ENCODE results near the gene PIEZO2.

The PIEZO2 gene

DNA sequence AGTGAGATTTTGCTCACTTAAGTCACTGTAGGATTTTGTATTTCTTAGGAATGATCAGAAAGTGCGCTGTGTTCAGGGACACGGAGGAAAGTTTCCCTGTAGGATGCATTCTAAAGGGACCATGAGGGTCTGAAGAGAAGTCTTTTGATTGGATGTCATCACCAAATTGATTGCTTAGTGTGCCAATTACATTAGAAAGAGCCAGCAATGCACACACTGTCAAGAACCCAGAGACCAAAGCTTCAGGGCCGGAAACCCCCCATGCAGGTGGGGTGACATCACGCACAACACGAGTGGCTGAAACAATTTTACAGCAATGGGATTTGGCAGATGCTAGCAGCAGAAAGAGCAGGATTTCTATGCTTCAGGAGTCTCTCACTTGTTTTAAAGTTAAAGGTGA is 381.1 kb downstream of the PIEZO2 start:
- Mint-ChIP-seq H3K27ac (no peak overlapping the region), H3K4me3 (no peak overlapping the region), H3K4me1 (ENCODE audit: low read depth) (no peaks in the 10 kb centered on the region), H3K27me3 (ENCODE audit: low read depth) (peaks cover 4% of the 10 kb centered on the region), H3K9me3 (no peaks in the 10 kb centered on the region), H3K36me3 (ENCODE audit: low read depth) (no peaks in the 10 kb centered on the region)

DNA sequence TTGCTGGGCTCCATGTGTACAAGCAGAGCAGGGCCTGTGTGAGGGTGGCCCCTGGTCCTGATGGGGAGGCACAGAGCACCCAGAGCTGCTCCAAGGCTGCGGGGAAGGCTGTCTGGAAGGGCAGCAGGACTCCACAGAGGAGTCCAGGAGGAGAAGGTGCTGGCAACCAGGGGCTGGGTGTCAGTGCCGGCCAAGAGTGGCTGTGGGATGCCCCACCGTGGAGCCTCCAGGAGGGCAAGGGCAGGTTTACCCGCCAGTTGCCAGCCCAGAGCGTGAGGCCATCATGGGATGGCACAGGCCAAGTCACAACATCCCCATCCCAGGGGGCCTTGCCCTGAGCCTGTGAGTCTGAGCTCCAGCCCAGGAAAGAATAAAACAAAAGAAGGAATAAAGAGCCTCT is 381.7 kb downstream of the PIEZO2 start:
- Mint-ChIP-seq H3K9me3 (no peaks in the 10 kb centered on the region), H3K27ac (no peak overlapping the region), H3K36me3 (ENCODE audit: low read depth) (no peaks in the 10 kb centered on the region), H3K4me3 (no peak overlapping the region), H3K4me1 (ENCODE audit: low read depth) (no peaks in the 10 kb centered on the region), H3K27me3 (ENCODE audit: low read depth) (peaks cover 4% of the 10 kb centered on the region)

DNA sequence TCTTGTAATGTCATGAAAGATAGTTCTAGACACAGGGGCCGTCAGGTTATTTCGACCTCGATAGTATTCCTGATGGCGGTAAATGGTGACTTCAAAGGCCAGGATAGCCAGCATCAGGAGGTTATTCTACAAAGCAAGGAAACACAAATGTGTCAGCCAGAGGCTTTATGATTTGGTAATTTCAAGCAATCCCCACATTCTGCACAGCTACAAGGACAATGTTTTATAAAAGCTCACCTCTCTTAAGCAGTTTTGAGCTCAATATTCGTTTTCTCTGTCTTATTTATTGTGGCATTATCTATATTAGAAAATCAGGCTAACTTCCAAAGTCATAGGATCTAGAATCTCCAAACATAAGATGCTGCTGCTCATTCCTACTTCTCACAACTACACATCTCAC is 388.4 kb downstream of the PIEZO2 start:
- Mint-ChIP-seq H3K27ac (no peak overlapping the region), H3K27me3 (ENCODE audit: low read depth) (no peaks in the 10 kb centered on the region), H3K9me3 (no peaks in the 10 kb centered on the region), H3K36me3 (ENCODE audit: low read depth) (no peaks in the 10 kb centered on the region), H3K4me1 (ENCODE audit: low read depth) (no peaks in the 10 kb centered on the region), H3K4me3 (no peak overlapping the region)

DNA sequence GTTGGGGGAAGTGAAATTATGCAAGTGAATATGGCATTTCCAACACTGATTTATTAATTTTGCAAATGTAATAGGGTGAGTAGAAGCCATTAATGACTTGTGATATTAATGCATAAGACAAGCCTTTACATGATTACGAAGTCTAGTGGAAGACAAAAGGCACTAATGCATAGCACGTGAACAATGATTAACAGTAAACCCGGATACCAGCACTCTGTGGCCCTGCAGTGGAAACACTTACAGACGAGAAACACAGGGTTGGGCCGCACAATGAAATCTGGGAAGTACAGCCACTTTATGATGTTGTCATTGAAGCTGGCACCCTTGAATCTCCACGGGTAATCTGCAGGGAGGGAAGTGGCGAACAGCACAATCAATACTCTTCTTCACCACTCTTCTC is 390.1 kb downstream of the PIEZO2 start:
- no peaks in the 10 kb centered on the region for H3K9me3 Mint-ChIP-seq
- H3K27ac Mint-ChIP-seq = no peak overlapping the region
- H3K4me3 Mint-ChIP-seq = no peak overlapping the region
- no peaks in the 10 kb centered on the region for H3K27me3 Mint-ChIP-seq (ENCODE audit: low read depth)
- H3K4me1 Mint-ChIP-seq (ENCODE audit: low read depth) = no peaks in the 10 kb centered on the region
- H3K36me3 Mint-ChIP-seq (ENCODE audit: low read depth) = no peaks in the 10 kb centered on the region

DNA sequence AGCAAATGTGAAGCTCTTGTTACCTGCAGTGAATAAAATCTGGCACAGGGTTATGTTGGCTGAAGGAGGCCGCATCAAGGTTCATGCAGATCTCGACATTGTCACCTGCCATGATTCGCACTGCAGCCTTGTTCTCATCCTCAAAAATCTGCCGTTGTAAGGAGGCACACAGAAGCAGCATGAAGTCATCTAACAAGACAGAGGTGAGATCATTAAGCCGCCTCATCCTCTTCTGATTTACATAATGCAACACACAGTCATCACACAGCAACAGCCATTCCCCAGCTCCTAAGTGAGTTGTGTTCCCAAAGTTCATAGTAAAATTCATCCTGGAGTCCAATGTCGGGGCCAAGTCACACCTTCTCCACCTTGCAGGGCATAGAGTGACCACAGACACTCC is 391.4 kb downstream of the PIEZO2 start:
- no peaks in the 10 kb centered on the region for H3K27me3 Mint-ChIP-seq (ENCODE audit: low read depth)
- H3K36me3 Mint-ChIP-seq (ENCODE audit: low read depth) = no peaks in the 10 kb centered on the region
- no peak overlapping the region for H3K27ac Mint-ChIP-seq
- H3K9me3 Mint-ChIP-seq = no peaks in the 10 kb centered on the region
- H3K4me3 Mint-ChIP-seq = no peak overlapping the region
- no peaks in the 10 kb centered on the region for H3K4me1 Mint-ChIP-seq (ENCODE audit: low read depth)

DNA sequence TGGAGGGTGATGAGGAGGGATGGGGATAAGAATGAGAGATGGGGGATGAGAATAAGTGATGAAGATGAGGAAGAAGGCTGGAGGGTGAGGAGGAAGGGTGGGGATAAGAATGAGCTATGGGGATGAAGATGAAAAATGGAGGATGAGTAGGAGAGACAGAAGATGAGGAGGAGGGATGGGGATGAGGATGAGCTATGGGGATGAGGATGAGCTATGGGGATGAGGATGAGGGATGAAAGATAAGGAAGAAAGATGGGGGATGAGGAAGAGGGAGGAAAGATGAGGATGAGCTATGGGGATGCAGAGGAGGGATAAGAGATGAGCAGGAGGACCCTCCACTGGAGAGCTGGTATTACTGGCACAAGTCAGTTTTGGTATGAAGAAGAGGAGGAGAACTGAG is 392.0 kb downstream of the PIEZO2 start:
- no peaks in the 10 kb centered on the region for H3K27me3 Mint-ChIP-seq (ENCODE audit: low read depth)

DNA sequence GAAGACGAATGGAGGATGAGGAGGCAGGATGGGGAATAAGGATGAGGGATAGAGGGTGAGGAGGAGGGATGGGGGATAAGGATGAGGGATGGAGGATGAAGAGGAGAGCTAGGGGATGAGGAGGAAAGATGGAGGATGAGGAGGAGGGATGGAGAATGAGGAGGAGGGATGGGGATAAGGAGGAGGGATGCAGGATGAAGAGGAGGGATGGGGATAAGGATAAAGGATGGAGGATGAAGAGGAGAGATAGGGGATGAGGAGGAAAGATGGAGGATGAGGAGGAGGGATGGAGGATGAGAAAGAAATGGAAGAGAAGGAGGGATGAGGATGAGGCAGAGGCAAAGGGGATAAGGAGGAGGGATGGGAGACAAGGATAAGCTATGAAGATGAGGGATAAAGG is 393.5 kb downstream of the PIEZO2 start:
- Mint-ChIP-seq H3K27ac (no peak overlapping the region), H3K9me3 (no peaks in the 10 kb centered on the region)

More for the DNA sequence above, 392.0 kb downstream of the PIEZO2 start:
- no peaks in the 10 kb centered on the region for H3K36me3 Mint-ChIP-seq (ENCODE audit: low read depth)
- H3K27ac Mint-ChIP-seq = no peak overlapping the region
- H3K4me1 Mint-ChIP-seq (ENCODE audit: low read depth) = no peaks in the 10 kb centered on the region
- no peak overlapping the region for H3K4me3 Mint-ChIP-seq
- H3K9me3 Mint-ChIP-seq = no peaks in the 10 kb centered on the region

DNA sequence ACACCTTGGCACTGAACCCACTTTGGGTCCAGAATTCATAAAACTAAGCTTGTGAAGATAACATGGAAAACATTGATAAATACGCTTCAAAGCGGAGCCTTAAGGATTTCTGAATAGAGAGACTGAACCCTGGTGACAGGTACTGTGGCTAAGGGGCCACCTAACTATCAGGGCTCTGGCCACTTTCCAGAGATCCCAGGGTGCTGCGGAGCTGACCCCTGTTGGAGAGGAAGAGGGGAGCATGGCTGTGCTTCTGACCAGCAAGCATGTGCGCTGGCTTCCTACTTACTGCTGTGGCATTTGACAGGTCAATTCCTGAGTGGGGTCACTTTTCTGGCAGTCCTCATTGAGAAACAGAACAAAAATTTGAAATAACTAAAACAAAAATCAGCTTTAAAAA is 395.2 kb downstream of the PIEZO2 start:
- no peaks in the 10 kb centered on the region for H3K4me1 Mint-ChIP-seq (ENCODE audit: low read depth)
- no peak overlapping the region for H3K27ac Mint-ChIP-seq
- no peaks in the 10 kb centered on the region for H3K36me3 Mint-ChIP-seq (ENCODE audit: low read depth)
- H3K9me3 Mint-ChIP-seq = no peaks in the 10 kb centered on the region
- H3K4me3 Mint-ChIP-seq = no peak overlapping the region
- H3K27me3 Mint-ChIP-seq (ENCODE audit: low read depth) = no peaks in the 10 kb centered on the region

More for the DNA sequence above, 393.5 kb downstream of the PIEZO2 start:
- H3K4me3 Mint-ChIP-seq = no peak overlapping the region
- no peaks in the 10 kb centered on the region for H3K36me3 Mint-ChIP-seq (ENCODE audit: low read depth)
- H3K4me1 Mint-ChIP-seq (ENCODE audit: low read depth) = no peaks in the 10 kb centered on the region
- H3K27me3 Mint-ChIP-seq (ENCODE audit: low read depth) = no peaks in the 10 kb centered on the region

DNA sequence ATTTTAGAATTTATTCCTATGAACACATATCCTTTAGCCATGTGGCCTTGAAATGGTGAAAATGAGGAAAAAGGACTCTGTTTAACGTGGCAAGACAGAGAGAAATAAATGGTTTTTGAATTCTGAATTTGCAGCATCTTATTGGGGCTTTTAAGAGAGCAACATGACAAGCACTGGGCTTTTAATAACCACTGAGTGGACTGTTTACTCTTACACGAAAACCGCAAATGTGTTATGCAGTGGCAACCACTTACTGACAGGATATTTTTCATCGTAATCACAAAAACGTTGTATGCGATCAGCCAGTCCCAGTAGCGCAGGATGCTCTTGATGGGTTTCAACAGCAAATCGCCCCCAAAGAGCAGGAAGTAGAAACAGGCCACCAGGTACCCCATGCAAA is 397.0 kb downstream of the PIEZO2 start:
- Mint-ChIP-seq H3K27ac (no peak overlapping the region), H3K27me3 (ENCODE audit: low read depth) (no peaks in the 10 kb centered on the region), H3K36me3 (ENCODE audit: low read depth) (no peaks in the 10 kb centered on the region), H3K9me3 (no peaks in the 10 kb centered on the region), H3K4me1 (ENCODE audit: low read depth) (no peaks in the 10 kb centered on the region), H3K4me3 (no peak overlapping the region)

DNA sequence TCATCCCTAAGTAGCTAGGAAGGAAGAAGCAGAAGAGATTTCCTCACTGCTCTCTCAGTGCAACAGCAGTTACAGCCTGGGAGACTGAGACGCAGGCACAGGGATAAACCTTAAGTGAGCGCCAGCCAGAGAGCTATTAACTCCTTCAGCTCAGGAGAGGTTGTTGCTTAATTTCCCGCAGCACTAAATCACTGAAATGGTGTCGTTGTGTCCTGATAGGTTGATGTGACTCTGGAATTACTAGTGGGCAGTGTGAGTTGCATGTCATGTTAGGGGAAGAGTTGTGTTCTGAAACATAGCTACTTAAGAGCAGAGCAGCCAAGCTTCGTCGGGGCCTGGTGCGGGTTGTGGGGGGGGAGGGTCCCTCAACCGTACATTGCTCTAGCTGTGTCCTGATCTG is 397.7 kb downstream of the PIEZO2 start:
- no peak overlapping the region for H3K4me3 Mint-ChIP-seq
- H3K4me1 Mint-ChIP-seq (ENCODE audit: low read depth) = no peaks in the 10 kb centered on the region

DNA sequence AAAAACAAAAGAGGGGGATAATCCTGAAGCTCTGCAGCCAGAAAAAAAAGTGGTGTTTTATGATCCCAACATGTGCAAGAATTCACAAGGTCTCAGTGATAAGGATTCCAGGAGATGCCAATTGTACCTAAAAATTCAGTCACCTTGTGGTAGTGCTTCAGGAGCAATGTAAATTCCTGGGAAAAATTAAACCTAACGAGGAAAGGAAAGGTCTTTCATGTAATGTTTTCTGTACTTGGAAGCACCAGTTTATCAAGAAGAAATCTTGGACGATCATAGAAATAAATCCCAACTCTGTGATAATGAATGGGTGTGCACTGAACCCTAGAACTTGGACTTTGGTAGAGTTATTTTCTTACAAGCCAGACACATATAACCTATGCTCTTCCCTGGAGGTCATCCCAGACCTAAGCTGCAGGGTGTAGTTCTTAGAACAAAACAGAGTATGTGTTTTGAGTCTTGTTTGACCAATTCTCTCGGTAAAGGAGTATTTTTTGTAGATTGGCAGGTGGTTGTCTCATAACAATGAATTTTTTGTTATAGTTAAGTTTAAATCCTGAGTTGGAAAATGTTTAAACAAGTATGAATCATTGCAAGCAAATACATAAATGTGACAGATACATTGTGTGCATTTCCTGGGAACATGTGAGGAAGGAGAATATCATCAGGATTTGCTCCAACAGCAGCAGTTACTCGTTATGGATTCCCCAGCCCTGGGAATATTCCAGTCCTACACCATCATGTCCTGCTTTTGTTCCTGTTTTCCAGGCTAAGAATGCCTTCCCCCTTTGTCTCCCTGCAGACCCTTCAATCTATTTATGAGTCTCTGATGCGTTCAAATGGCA is 399.0 kb downstream of the PIEZO2 start:
- no peaks in the 10 kb centered on the region for H3K9me3 Mint-ChIP-seq
- H3K36me3 Mint-ChIP-seq (ENCODE audit: low read depth) = no peaks in the 10 kb centered on the region
- no peaks in the 10 kb centered on the region for H3K4me1 Mint-ChIP-seq (ENCODE audit: low read depth)
- H3K4me3 Mint-ChIP-seq = no peak overlapping the region
- no peak overlapping the region for H3K27ac Mint-ChIP-seq
- no peaks in the 10 kb centered on the region for H3K27me3 Mint-ChIP-seq (ENCODE audit: low read depth)

More for the DNA sequence above, 397.7 kb downstream of the PIEZO2 start:
- Mint-ChIP-seq H3K27me3 (ENCODE audit: low read depth) (no peaks in the 10 kb centered on the region), H3K27ac (no peak overlapping the region), H3K9me3 (no peaks in the 10 kb centered on the region), H3K36me3 (ENCODE audit: low read depth) (no peaks in the 10 kb centered on the region)

DNA sequence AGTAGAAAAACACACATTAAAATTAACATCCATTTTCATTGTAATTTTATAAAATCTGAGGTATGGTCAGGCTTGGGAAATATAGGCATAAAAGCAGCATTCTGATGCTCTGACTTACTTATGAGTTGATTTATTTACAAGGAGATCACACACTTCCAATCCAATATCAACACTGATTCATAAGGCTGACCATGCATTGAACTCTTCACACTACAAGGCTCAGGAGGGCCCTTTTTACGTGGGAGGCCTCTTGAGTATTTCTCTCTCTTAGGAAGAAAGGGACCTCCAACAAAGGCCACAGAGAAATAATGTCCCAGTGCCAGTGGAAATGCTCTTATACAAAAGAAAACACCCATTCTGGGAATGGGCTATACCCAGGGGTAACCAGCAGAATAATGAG is 400.7 kb downstream of the PIEZO2 start:
- Mint-ChIP-seq H3K27me3 (ENCODE audit: low read depth) (no peaks in the 10 kb centered on the region), H3K4me1 (ENCODE audit: low read depth) (no peaks in the 10 kb centered on the region), H3K36me3 (ENCODE audit: low read depth) (no peaks in the 10 kb centered on the region), H3K9me3 (no peaks in the 10 kb centered on the region), H3K4me3 (no peak overlapping the region), H3K27ac (no peak overlapping the region)

DNA sequence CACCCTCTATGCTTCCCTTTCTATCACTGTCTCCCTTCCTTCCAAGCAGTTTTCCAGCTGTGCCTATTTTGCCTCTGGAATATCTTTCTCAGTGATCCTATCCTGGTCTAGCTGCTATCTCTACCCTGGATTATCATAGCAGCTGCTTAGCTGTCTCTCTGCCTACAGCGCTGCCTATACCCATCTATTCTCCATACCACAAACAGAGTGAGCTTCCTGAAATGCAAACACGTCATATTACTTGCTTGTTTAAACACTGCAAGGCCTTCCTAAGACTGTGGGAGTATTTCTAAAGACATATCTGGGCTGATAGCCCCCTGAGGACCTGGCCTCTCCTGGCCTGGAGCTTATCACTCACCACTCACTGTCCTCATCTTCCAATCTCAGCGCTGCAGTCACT is 403.4 kb downstream of the PIEZO2 start:
- Mint-ChIP-seq H3K4me1 (ENCODE audit: low read depth) (no peaks in the 10 kb centered on the region), H3K27me3 (ENCODE audit: low read depth) (no peaks in the 10 kb centered on the region), H3K27ac (no peak overlapping the region), H3K4me3 (no peak overlapping the region), H3K36me3 (ENCODE audit: low read depth) (no peaks in the 10 kb centered on the region), H3K9me3 (no peaks in the 10 kb centered on the region)

DNA sequence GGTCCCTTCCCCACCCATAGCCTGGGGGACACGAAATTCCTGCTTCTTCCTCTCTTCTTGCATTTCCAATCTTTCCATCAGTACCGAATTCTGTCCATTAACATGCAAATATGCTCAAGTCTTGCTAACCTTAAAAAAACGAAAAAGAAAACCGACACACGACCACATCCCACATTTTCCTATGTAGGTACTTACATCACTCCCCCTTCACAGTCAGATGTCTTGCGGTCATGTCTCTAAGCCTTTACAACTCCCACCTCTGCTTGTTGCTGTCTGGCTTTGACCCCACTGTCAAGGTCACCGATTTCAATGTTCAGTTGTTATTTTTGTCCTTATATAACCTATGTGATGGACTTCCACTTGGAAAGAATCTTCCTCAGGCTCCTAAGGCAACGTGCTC is 404.1 kb downstream of the PIEZO2 start:
- no peak overlapping the region for H3K4me3 Mint-ChIP-seq
- no peaks in the 10 kb centered on the region for H3K9me3 Mint-ChIP-seq
- H3K27me3 Mint-ChIP-seq (ENCODE audit: low read depth) = no peaks in the 10 kb centered on the region
- H3K4me1 Mint-ChIP-seq (ENCODE audit: low read depth) = no peaks in the 10 kb centered on the region
- no peaks in the 10 kb centered on the region for H3K36me3 Mint-ChIP-seq (ENCODE audit: low read depth)
- H3K27ac Mint-ChIP-seq = no peak overlapping the region

DNA sequence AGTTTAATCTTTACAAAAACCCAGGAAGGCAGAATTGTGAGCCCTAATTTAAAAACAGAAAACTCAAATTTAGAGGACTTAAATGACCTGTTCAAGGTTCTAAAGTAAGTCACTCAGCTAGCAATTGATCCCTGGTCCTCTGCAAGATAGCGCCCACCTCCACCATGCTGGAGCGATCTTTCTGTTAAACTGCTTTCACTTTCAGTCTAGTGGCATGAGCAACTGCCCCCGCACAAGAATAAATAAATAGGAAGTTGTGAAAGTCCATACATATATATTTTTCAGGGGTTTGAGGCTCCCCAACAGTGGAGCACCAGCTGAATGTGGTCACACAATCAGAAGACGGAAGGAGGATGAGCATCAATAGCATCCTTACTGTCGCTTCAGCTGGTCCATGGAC is 405.6 kb downstream of the PIEZO2 start:
- no peaks in the 10 kb centered on the region for H3K36me3 Mint-ChIP-seq (ENCODE audit: low read depth)
- no peak overlapping the region for H3K4me3 Mint-ChIP-seq
- H3K4me1 Mint-ChIP-seq (ENCODE audit: low read depth) = no peaks in the 10 kb centered on the region
- H3K27ac Mint-ChIP-seq = no peak overlapping the region
- H3K9me3 Mint-ChIP-seq = no peaks in the 10 kb centered on the region
- H3K27me3 Mint-ChIP-seq (ENCODE audit: low read depth) = no peaks in the 10 kb centered on the region

DNA sequence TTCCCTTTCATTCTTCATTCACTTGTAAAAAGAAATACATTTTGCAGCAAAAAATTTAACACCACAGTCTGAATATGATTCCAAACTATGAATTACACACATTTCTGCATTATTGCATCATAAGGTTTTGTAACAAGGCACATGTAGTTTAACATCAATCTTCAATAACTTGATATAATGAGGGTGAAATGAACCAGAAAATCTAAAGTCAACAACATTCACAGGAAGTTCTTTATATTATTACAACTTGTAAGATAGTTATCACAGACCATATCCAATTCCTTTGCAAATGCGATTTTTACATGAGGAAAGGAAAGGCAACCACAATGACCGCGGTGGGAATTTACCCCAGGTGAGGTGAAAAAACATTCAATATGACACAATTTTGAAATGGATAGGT is 410.2 kb downstream of the PIEZO2 start:
- H3K27me3 Mint-ChIP-seq (ENCODE audit: low read depth) = no peaks in the 10 kb centered on the region
- H3K4me3 Mint-ChIP-seq = no peak overlapping the region
- H3K27ac Mint-ChIP-seq = no peak overlapping the region
- H3K9me3 Mint-ChIP-seq = no peaks in the 10 kb centered on the region
- no peaks in the 10 kb centered on the region for H3K4me1 Mint-ChIP-seq (ENCODE audit: low read depth)
- H3K36me3 Mint-ChIP-seq (ENCODE audit: low read depth) = no peaks in the 10 kb centered on the region

Data from T-helper 1 cell treated with Interleukin-12 subunit alpha and Interleukin-12 subunit beta and Interleukin-4 antibody, amounts not matched to agents 30 μg/mL and 1 μg/mL, for 36 hours (primary cell).